ENCODE measurements around the gene HERC2.
"Not testable (repeated sequence)": the region's sequence is repeated elsewhere in the genome, so short reads cannot be mapped to it uniquely, and the experiment has no call there.

The HERC2 gene

GRCh38 chr15:28216946-28217546, 104.9 kb downstream of the HERC2 start:
- DNase-seq: not testable (repeated sequence)

GRCh38 chr15:28215521-28215920, 106.5 kb downstream of the HERC2 start:
- not testable (repeated sequence) for DNase-seq

- not testable (repeated sequence) for DNase-seq
Observed at GRCh38 chr15:28214006-28214790, 107.8 kb downstream of the HERC2 start.

GRCh38 chr15:28213393-28213792, 108.6 kb downstream of the HERC2 start:
- not testable (repeated sequence) for DNase-seq

GRCh38 chr15:28208583-28208982, 113.4 kb downstream of the HERC2 start:
- no peak for DNase-seq

GRCh38 chr15:28205640-28206039, 116.3 kb downstream of the HERC2 start:
- DNase-seq: not testable (repeated sequence)

GRCh38 chr15:28203055-28203828, 118.7 kb downstream of the HERC2 start:
- not testable (repeated sequence) for DNase-seq

GRCh38 chr15:28202124-28202523, 119.9 kb downstream of the HERC2 start:
- not testable (repeated sequence) for DNase-seq

GRCh38 chr15:28198215-28198614, 123.8 kb downstream of the HERC2 start:
- not testable (repeated sequence) for DNase-seq

- not testable (repeated sequence) for DNase-seq
Observed at GRCh38 chr15:28197694-28198093, 124.3 kb downstream of the HERC2 start.

- not testable (repeated sequence) for DNase-seq
Observed at GRCh38 chr15:28196581-28196980, 125.4 kb downstream of the HERC2 start.

- no peak for DNase-seq
Observed at GRCh38 chr15:28192772-28193171, 129.2 kb downstream of the HERC2 start.

- DNase-seq: no peak
Observed at GRCh38 chr15:28191832-28192231, 130.1 kb downstream of the HERC2 start.

GRCh38 chr15:28190391-28191174, 131.4 kb downstream of the HERC2 start:
- no peak for DNase-seq

GRCh38 chr15:28185148-28185895, 136.7 kb downstream of the HERC2 start:
- no peak for DNase-seq

- DNase-seq: no peak
Observed at GRCh38 chr15:28184166-28184565, 137.8 kb downstream of the HERC2 start.

GRCh38 chr15:28182731-28183130, 139.2 kb downstream of the HERC2 start:
- DNase-seq: no peak

- no peak for DNase-seq
Observed at GRCh38 chr15:28182216-28182615, 139.8 kb downstream of the HERC2 start.

GRCh38 chr15:28181366-28181765, 140.6 kb downstream of the HERC2 start:
- no peak for DNase-seq

- DNase-seq: no peak
Observed at GRCh38 chr15:28179270-28179669, 142.7 kb downstream of the HERC2 start.

GRCh38 chr15:28178727-28179126, 143.3 kb downstream of the HERC2 start:
- no peak for DNase-seq

- no peak for DNase-seq
Observed at GRCh38 chr15:28178290-28178689, 143.7 kb downstream of the HERC2 start.

All from activated naive CD4-positive, alpha-beta T cell treated with Interleukin-2 at 50 U/mL for 16 hours (primary cell).